ENCODE data around the gene NAGA.

DNA sequence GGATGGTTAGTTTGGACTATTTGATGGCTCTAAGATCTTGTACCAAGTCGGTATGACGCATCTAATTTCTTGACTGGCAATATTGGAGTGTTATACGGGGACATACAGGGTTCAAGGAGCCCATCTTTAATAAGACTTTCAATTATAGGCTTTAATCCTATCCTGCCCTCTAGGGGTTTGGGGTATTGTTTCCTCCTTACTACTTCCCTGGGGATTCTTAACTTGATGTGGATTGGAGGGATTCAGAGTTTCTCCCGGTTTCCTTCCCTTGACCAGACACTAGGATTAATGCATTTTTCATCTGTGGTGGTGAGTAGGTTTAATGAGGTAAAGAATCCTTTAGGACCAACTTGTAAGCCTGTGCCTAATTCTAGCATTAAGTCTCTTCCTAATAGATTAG lies 41.2 kb upstream of the NAGA start:
- TF ChIP-seq POLR2AphosphoS5 (IDR thresholded peaks at IDR 0.05; ENCODE audit: insufficient read depth, low read depth, low read length) (no peak), POLR2A (IDR thresholded peaks at IDR 0.05; ENCODE audit: low read depth, low read length) (no peak), FOS (IDR thresholded peaks at IDR 0.05; ENCODE audit: borderline replicate concordance, insufficient read depth, low read length) (no peak), EZH2 (IDR thresholded peaks at IDR 0.05; ENCODE audit: borderline replicate concordance, low read depth, low read length, severe bottlenecking) (no peak), JUN (IDR thresholded peaks at IDR 0.05; ENCODE audit: borderline replicate concordance, insufficient read depth, insufficient read length, low read depth) (no peak), MYC (IDR thresholded peaks at IDR 0.05; ENCODE audit: low read depth, low read length) (no peak), GATA2 (IDR thresholded peaks at IDR 0.05; ENCODE audit: insufficient read depth, insufficient read length, low read depth, low read length) (no peak)
- TF ChIP-seq, protein P1, sequence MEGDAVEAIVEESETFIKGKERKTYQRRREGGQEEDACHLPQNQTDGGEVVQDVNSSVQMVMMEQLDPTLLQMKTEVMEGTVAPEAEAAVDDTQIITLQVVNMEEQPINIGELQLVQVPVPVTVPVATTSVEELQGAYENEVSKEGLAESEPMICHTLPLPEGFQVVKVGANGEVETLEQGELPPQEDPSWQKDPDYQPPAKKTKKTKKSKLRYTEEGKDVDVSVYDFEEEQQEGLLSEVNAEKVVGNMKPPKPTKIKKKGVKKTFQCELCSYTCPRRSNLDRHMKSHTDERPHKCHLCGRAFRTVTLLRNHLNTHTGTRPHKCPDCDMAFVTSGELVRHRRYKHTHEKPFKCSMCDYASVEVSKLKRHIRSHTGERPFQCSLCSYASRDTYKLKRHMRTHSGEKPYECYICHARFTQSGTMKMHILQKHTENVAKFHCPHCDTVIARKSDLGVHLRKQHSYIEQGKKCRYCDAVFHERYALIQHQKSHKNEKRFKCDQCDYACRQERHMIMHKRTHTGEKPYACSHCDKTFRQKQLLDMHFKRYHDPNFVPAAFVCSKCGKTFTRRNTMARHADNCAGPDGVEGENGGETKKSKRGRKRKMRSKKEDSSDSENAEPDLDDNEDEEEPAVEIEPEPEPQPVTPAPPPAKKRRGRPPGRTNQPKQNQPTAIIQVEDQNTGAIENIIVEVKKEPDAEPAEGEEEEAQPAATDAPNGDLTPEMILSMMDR (IDR thresholded peaks at IDR 0.05; ENCODE audit: extremely low read depth in 1 of 2, insufficient read depth in 1 of 2, low read depth in 1 of 2, low read length in 2 of 2), result no peak
- TF ChIP-seq, protein P2, sequence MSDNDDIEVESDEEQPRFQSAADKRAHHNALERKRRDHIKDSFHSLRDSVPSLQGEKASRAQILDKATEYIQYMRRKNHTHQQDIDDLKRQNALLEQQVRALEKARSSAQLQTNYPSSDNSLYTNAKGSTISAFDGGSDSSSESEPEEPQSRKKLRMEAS (IDR thresholded peaks at IDR 0.05; ENCODE audit: insufficient read depth, insufficient read length), result no peak

Data from endothelial cell of umbilical vein (primary cell).